GM18867 (cell line): Measurements from ENCODE around the gene FRAS1.
"Not testable (repeated sequence)": the region's sequence is repeated elsewhere in the genome, so short reads cannot be mapped to it uniquely, and the experiment has no call there.

ENCODE experiments used
- ATAC-seq: cut with Tn5 transposase; IDR thresholded peaks from one replicate; pipeline ENCODE4 v1.9.1; 2021; ENCODE audit warnings: mild to moderate bottlenecking, moderate library complexity; ENCODE audit not compliant: unreplicated experiment

Gene FRAS1

GRCh38 chr4:78484574-78484973 lies 427.5 kb downstream of the FRAS1 start:
- no peak for ATAC-seq

- ATAC-seq, result no peak
Measured at GRCh38 chr4:78493731-78494130, 436.6 kb downstream of the FRAS1 start.

DNA sequence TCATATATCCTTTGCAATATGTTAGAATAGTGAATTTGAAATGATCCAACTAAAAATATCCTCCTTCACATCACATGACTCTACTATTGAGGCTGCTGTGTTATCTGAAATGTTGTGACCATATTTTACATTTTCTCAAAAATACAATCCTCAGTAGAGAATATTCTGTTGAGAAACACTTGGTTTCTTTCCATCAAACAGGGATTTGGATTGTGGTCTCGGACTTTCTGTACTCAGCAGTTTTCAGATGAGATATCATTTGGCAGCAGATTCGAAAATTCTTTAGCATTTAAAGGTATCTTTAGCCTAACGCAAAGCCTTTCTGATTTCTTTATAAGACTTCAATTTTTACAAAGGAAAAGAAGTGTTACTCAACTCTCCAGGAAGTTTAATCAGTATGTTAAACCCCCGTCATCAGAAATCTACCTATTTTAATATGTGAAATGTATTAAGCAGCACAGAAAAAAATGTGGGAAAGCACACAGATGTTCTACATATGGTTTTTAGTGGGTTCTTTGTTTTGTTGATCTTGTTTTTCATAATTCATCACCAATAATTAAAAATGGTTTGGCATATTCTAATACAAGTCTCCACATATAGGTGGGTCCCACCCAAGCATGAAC lies 439.0 kb downstream of the FRAS1 start:
- ATAC-seq, result no peak

GRCh38 chr4:78506260-78506659 lies 449.1 kb downstream of the FRAS1 start:
- ATAC-seq, result not testable (repeated sequence)

DNA sequence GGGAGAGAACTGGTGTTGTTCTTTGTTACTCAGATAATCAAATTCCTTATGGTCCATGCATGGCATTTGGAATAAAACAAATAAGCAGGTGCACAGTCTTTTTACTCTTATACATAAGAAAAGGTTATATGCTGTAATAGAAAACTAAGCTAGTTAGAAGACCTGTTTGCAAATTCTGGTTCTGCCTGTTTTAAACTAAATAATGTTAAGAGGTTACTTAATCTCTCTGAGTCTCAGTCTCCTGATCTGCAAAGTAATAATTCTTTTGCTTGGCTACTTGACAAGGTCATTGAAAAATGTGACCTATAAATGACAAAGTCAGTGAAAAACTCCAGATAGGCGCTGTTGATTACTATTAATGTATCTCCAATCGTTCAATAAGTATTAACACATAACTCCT lies 451.9 kb downstream of the FRAS1 start:
- ATAC-seq, result no peak

GRCh38 chr4:78510108-78510507 lies 453.0 kb downstream of the FRAS1 start:
- ATAC-seq, result no peak

- no peak for ATAC-seq
Measured at GRCh38 chr4:78510681-78511080, 453.6 kb downstream of the FRAS1 start.

GRCh38 chr4:78512357-78512920 lies 455.3 kb downstream of the FRAS1 start:
- ATAC-seq, result no peak

DNA sequence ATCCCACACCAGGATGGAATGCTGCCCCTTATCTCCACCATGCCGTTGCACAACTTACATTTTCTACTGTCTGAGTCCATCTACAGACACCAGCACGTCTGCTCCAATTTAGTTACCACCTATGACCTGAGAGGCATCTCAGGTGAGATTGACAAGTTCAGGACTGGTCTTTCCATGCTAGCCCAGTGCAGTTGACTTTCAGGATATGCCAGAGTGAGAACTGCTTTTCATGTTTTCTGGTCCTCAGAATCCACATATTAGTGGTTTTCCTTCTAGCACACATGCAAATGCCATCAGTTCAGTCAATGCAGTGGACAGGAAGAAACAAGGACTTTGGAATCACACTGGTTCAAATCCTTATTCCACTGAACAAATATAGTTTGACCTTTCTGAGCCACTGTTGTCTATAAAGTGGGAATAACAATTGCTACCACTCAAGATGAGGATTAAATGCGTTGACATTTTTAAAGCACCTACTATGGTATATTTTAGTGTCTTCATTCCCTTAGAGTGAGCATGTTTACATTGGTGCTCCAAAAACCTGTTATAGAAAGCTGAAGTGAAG lies 456.4 kb downstream of the FRAS1 start:
- ATAC-seq, result no peak

DNA sequence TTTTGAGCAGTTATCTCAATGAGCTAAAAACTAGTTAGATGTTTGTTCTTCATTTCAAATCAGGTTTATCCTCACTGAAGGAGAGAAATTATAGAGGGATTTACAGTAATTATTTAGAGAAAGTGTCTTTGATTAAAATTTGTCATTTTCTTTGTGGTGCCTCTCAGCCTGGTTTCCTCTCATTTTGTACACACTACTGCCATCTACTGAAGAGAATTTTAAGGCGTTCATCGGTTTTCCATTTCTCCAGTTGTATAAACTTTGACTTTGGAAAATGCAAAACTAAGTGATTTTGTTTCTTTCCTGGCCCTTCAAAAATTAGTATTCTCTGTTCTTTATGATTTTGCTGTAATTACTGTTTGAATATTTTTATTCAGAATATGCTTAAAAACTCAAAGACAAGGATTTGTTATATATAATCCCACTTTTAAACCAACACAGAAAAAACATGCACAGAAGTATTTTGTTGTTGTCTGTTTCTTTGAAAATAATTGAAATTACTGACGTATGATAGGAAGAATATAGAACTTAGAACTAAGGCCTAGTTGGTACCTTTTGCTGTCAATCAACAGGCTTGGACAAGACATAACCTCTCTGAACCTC lies 460.0 kb downstream of the FRAS1 start:
- ATAC-seq, result no peak

- no peak for ATAC-seq
Measured at GRCh38 chr4:78518561-78518960, 461.4 kb downstream of the FRAS1 start.

DNA sequence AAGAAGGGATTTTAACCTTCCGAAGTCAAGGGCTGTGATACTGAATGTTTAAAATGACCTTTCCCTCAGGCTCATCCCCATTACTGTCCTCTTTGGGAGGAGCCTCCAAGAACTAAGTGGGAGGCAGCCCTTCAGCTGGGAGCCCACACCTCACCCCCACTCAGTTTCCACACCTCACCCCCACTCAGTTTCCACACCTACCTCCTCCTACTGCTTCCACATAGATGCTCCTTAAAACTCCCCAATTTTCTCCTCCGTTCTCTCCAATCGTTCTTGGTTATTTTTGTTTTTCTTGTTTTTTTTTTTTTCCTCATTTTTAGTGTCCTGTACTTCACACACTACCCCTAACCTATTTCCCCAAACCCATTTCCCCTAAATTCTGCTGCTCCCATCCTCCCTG lies 462.8 kb downstream of the FRAS1 start:
- ATAC-seq, result no peak

- ATAC-seq, result no peak
Measured at GRCh38 chr4:78520808-78521226, 463.7 kb downstream of the FRAS1 start.

- no peak for ATAC-seq
Measured at GRCh38 chr4:78524009-78524408, 466.9 kb downstream of the FRAS1 start.

- ATAC-seq, result no peak
Measured at GRCh38 chr4:78525559-78525958, 468.4 kb downstream of the FRAS1 start.

DNA sequence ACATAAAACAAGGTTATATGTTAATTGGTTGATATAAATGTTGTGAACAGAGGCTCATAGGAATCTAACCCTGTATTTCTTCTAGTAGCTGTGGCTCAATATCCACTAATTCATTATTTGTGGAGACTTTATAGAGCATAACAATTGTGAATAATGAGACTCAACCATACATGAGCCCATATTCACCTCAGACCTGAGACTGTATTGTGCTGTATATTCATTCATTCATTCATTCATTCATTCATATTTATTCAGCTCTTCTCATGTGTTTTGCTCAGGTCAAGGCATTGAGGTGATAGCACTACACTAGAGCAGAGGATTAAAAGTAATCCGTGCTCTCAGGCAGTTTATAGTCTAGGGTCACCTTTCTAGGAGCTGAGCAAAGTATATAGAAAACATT lies 470.0 kb downstream of the FRAS1 start:
- no peak for ATAC-seq

- ATAC-seq, result no peak
Measured at GRCh38 chr4:78527555-78527954, 470.4 kb downstream of the FRAS1 start.

- ATAC-seq, result no peak
Measured at GRCh38 chr4:78528327-78528726, 471.2 kb downstream of the FRAS1 start.

- no peak for ATAC-seq
Measured at GRCh38 chr4:78529569-78530209, 472.6 kb downstream of the FRAS1 start.

DNA sequence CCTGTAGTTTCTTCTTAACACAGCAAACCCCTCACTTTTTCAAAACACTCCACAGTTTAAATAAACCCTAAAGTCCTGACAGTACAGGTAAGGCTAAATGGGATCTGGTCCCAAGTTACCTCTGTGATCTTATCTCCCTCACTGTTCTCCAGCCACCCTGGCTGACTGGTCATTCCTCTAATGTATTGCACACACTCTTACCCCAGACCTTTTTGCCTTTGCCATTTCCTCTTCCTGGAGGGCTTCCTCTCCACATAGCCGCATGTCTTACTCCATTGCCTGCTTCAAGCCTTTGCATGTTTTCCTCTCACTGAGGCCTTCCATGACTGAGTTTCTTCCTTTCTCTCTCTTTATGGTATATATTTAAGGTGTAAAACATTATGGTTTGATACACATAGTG lies 474.9 kb downstream of the FRAS1 start:
- ATAC-seq, result no peak

DNA sequence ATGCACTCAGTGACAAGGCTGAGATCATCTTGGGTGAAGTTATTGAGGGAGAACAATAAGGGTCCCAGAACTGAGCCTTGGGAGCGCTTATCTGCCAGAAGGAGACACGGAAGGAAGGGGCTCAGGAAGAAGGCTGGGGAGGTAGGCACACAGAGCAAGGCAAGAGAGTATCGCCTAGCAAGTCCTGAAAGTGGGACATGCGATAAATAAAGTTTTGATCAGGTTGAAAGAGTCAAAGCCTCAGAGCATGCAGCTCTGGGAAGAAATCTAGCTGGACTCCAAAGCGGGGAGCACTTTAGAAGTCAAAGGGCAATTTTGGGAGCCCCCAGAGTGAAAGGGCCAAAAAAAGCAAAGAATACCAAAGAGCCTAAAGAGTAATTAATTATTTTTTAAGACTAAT lies 476.7 kb downstream of the FRAS1 start:
- no peak for ATAC-seq
